Keratinocyte (primary cell): ENCODE results near the gene TUBB6. TPM values are rescaled to one million over a fixed set of nuclear protein-coding genes. Genes with fewer than 3 reads are reported as not detected.

Experiments used
- DNase-seq: peaks from one replicate; pipeline ENCODE4 v3.0.0-alpha.2; 2011; ENCODE audit warnings: low read depth, missing footprints, low spot score
- FAIRE-seq: peaks from 2 replicates; lab custom pipeline; 2011; peaks lifted over from hg19 to GRCh38; lab: Jason Lieb, UNC
- H2AFZ ChIP-seq: 2 replicates; pipeline ENCODE4 v1.6.0; 2012; ENCODE audit warnings: low read length, control low read depth, inconsistent platforms; ENCODE audit not compliant: control insufficient read depth
- H3K27ac ChIP-seq: 2 replicates; pipeline ENCODE4 v1.5.1; 2011; ENCODE audit warnings: low read length; ENCODE audit not compliant: control insufficient read depth, insufficient read depth
- H3K27me3 ChIP-seq: 3 replicates; pipeline ENCODE4 v1.6.0; 2011; ENCODE audit warnings: low read length; ENCODE audit not compliant: control insufficient read depth, insufficient read depth; ENCODE audit errors: extremely low read depth
- H3K36me3 ChIP-seq, 2 experiments: 2 replicates in 1 of 2; 3 replicates in 1 of 2; pipeline ENCODE4 v1.5.1; 2011; ENCODE audit warnings: low read length in 2 of 2, mild to moderate bottlenecking in 1 of 2; ENCODE audit not compliant: control insufficient read depth in 2 of 2, insufficient read depth in 2 of 2; ENCODE audit errors: extremely low read depth in 1 of 2
- H3K4me1 ChIP-seq: 3 replicates; pipeline ENCODE4 v1.5.1; 2011; ENCODE audit warnings: low read length; ENCODE audit not compliant: control insufficient read depth, insufficient read depth; ENCODE audit errors: extremely low read depth
- H3K4me2 ChIP-seq: 3 replicates; pipeline ENCODE4 v1.6.0; 2011; ENCODE audit warnings: low read depth, low read length; ENCODE audit not compliant: control insufficient read depth, insufficient read depth; ENCODE audit errors: extremely low read depth
- H3K4me3 ChIP-seq, 3 experiments: fragments of 200-600 bp in 1 of 3; sonication (generic) in 1 of 3; 2 replicates in 2 of 3; 3 replicates in 1 of 3; pipeline ENCODE4 v1.5.1; 2011 to 2016; ENCODE audit warnings: low read length in 3 of 3, mild to moderate bottlenecking in 3 of 3, control low read depth in 2 of 3, inconsistent platforms in 1 of 3, low read depth in 1 of 3, mixed read lengths in 1 of 3, mixed run types in 1 of 3, moderate library complexity in 1 of 3; ENCODE audit not compliant: control insufficient read depth in 2 of 3, insufficient read depth in 2 of 3; ENCODE audit errors: extremely low read depth in 1 of 3
- H3K79me2 ChIP-seq: 2 replicates; pipeline ENCODE4 v1.6.0; 2012; ENCODE audit warnings: low read length; ENCODE audit not compliant: control insufficient read depth, insufficient read depth
- H3K9ac ChIP-seq: 3 replicates; pipeline ENCODE4 v1.6.0; 2011; ENCODE audit warnings: low read length; ENCODE audit not compliant: control insufficient read depth, insufficient read depth; ENCODE audit errors: extremely low read depth
- H3K9me1 ChIP-seq: 3 replicates; pipeline ENCODE4 v1.6.0; 2011; ENCODE audit warnings: low read length; ENCODE audit not compliant: control insufficient read depth, insufficient read depth; ENCODE audit errors: extremely low read depth
- H3K9me3 ChIP-seq: 2 replicates; pipeline ENCODE4 v1.5.1; 2012; ENCODE audit warnings: low read depth, low read length; ENCODE audit not compliant: control insufficient read depth
- H4K20me1 ChIP-seq: 3 replicates; pipeline ENCODE4 v1.6.0; 2011; ENCODE audit warnings: low read length; ENCODE audit not compliant: control insufficient read depth, insufficient read depth; ENCODE audit errors: extremely low read depth
- EZH2 ChIP-seq: IDR thresholded peaks from one replicate; pipeline ENCODE4 v1.6.1; 2012; ENCODE audit warnings: inconsistent platforms, mild to moderate bottlenecking, low read length, moderate library complexity
- dilution Hi-C: fragments of 300-500 bp; cut with MboI; formaldehyde crosslinking; loops from one replicate; pipeline ENCODE4 v1.7.0; 2020; ENCODE audit warnings: low sequenced_read_pairs; ENCODE audit not compliant: extremely low pct_ligation_motif_present
- polyA plus RNA-seq, 5 experiments: library from polyadenylated mRNA; depleted of rRNA in 3 of 5; stranded (reverse) in 3 of 5; stranded (forward) in 1 of 5; unstranded in 1 of 5; fragments of >200 nt; gene quantifications; 1 replicate in 1 of 5; 2 replicates in 3 of 5; 3 replicates in 1 of 5; pipeline versions ENCODE4 v1.2.1 to v1.2.3, GENCODE V29; 2011 to 2012; ENCODE audit warnings: missing spikeins in 2 of 5, low read depth in 1 of 5, low replicate concordance in 1 of 5
- TF ChIP-seq, protein P1 (sequence below), 3 experiments: IDR thresholded peaks in 1 of 3; conservative IDR thresholded peaks in 1 of 3; optimal IDR thresholded peaks in 1 of 3; 2 replicates in 2 of 3; 3 replicates in 1 of 3; pipeline versions ENCODE3 to v1.5.1; 2011; ENCODE audit warnings: low read length in 3 of 3, mild to moderate bottlenecking in 3 of 3, moderate library complexity in 2 of 3, control low read depth in 1 of 3, inconsistent platforms in 1 of 3; ENCODE audit not compliant: insufficient read depth in 2 of 3; ENCODE audit errors: extremely low read depth in 1 of 3

TUBB6 gene
- polyA plus RNA-seq, 1 donor (not counting 4 experiments of a cell fraction or from before 2014, with no cell fraction given), result 479 TPM

DNA sequence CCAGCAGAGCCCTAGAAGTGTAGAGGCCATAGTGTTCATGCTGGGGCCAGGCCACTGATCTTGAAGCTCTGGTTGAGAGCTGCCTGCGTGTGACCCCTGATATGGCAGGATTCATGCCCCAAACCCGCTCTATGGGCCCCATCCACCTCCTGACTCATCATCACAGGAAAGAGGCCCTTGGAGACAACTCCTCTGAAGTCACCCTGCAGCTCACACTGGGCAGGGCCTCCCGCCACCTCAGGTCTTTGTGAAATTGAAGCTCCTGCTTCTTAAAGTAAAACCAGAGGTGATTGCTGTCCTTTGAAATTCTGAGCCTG is 12.0 kb upstream of the TUBB6 start:
- dilution Hi-C loops, result no loop called here
- no peaks in the 10 kb centered on the region for H3K27me3 ChIP-seq
- no peak overlapping the region for H3K27ac ChIP-seq
- FAIRE-seq, result no peak
- H2AFZ ChIP-seq, result no peak overlapping the region
- no peaks in the 10 kb centered on the region for H3K79me2 ChIP-seq
- H3K4me2 ChIP-seq, result no peak overlapping the region
- H4K20me1 ChIP-seq, result no peaks in the 10 kb centered on the region
- H3K9me3 ChIP-seq, result no peaks in the 10 kb centered on the region
- no peak for DNase-seq
- TF ChIP-seq, protein P1, sequence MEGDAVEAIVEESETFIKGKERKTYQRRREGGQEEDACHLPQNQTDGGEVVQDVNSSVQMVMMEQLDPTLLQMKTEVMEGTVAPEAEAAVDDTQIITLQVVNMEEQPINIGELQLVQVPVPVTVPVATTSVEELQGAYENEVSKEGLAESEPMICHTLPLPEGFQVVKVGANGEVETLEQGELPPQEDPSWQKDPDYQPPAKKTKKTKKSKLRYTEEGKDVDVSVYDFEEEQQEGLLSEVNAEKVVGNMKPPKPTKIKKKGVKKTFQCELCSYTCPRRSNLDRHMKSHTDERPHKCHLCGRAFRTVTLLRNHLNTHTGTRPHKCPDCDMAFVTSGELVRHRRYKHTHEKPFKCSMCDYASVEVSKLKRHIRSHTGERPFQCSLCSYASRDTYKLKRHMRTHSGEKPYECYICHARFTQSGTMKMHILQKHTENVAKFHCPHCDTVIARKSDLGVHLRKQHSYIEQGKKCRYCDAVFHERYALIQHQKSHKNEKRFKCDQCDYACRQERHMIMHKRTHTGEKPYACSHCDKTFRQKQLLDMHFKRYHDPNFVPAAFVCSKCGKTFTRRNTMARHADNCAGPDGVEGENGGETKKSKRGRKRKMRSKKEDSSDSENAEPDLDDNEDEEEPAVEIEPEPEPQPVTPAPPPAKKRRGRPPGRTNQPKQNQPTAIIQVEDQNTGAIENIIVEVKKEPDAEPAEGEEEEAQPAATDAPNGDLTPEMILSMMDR (optimal IDR thresholded peaks at IDR 0.05 in 1 of 3, IDR thresholded peaks at IDR 0.05 in 1 of 3, conservative IDR thresholded peaks at IDR 0.05 in 1 of 3; ENCODE audit: extremely low read depth in 1 of 3, insufficient read depth in 2 of 3, low read length in 3 of 3), result no peak
- TF ChIP-seq EZH2, result no peak
- no peak overlapping the region for H3K9ac ChIP-seq
- no peak overlapping the region for H3K4me3 ChIP-seq
- no peaks in the 10 kb centered on the region for H3K4me1 ChIP-seq
- H3K9me1 ChIP-seq, result no peaks in the 10 kb centered on the region
- no peaks in the 10 kb centered on the region for H3K36me3 ChIP-seq

DNA sequence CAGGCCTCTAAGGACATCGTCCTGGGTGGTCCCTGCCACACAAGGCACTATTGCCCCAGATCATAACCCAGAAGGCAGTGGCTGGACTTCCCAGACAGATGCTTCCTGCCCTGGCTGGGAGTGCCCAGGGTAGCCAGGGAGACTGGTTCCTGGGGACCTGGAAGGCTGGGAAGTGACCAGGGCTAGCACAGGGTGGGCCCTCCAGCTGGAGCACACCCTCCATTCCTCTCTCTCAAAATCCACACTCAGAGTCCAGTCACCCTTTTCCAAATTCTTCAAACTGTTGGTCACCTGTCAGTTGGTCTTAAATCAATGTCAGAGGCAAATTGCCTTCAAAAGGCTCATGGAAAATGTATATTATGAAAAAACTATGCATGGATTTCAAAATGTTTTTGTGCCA is 11.6 kb upstream of the TUBB6 start:
- no peaks in the 10 kb centered on the region for H3K36me3 ChIP-seq
- no peaks in the 10 kb centered on the region for H4K20me1 ChIP-seq
- H3K4me3 ChIP-seq, result no peak overlapping the region
- dilution Hi-C loops, result no loop called here
- DNase-seq (no peak), FAIRE-seq (no peak)
- H3K9me3 ChIP-seq, result no peaks in the 10 kb centered on the region
- no peak overlapping the region for H3K27ac ChIP-seq
- TF ChIP-seq, protein P1 (optimal IDR thresholded peaks at IDR 0.05 in 1 of 3, IDR thresholded peaks at IDR 0.05 in 1 of 3, conservative IDR thresholded peaks at IDR 0.05 in 1 of 3; ENCODE audit: extremely low read depth in 1 of 3, insufficient read depth in 2 of 3, low read length in 3 of 3), result no peak
- no peak for TF ChIP-seq EZH2
- H3K9me1 ChIP-seq, result no peaks in the 10 kb centered on the region
- no peaks in the 10 kb centered on the region for H3K27me3 ChIP-seq
- H2AFZ ChIP-seq, result no peak overlapping the region
- H3K4me2 ChIP-seq, result no peak overlapping the region
- H3K79me2 ChIP-seq, result no peaks in the 10 kb centered on the region
- H3K4me1 ChIP-seq, result no peaks in the 10 kb centered on the region
- no peak overlapping the region for H3K9ac ChIP-seq
